ENCODE data around the gene SGMS1.

Gene SGMS1

DNA sequence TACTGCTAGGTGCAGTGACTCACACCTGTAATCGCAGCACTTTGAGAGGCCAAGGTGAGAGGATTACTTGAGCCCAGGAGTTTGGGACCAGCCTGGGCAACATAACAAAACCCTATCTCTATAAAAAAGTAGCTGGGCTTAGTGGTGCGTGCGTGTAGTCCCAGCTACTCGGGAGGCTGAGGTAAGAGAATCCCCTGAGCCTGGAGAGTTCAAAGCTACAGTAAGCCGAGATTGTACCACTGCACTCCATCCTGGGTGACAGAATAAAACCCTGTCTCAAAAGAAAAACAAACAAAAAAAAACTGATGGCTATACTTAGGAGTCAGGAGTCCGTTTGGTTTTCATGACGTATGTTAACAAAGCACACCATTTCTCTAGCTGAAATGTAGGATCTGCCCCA lies 2.9 kb downstream of the SGMS1 start:
- Mint-ChIP-seq H3K9me3 (no peaks in the 10 kb centered on the region), H3K27me3 (ENCODE audit: low read depth) (no peaks in the 10 kb centered on the region)

DNA sequence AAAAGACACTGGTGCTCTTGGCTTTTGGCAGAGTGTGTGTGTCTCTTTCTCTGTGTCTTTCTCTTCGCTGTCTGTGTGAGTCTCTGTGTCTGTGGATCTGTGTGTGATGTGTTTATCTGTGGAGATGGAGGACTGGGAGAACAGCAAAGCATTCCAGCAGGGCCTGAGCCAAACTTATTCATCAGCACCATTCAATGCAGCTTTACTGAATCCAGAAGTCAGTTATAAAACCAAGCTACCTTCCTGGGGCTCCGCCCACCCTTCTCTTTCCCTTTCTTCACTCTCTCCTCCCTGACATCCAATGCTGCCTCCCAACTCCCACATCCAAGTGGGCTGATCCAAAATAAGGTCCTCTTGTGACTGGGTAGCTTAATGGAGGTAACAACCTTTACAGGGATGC lies 3.9 kb downstream of the SGMS1 start:
- Mint-ChIP-seq H3K27me3 (ENCODE audit: low read depth) (no peaks in the 10 kb centered on the region), H3K27ac (peak overlapping the region in 1 of 3 experiments; percentile 12), H3K4me1 (peaks cover 27% of the 10 kb centered on the region), H3K9me3 (no peaks in the 10 kb centered on the region), H3K36me3 (ENCODE audit: low read depth) (no peaks in the 10 kb centered on the region), H3K4me3 (peak overlapping the region in 2 of 3 experiments; percentile 32 to 76)
- TF ChIP-seq, protein P1, sequence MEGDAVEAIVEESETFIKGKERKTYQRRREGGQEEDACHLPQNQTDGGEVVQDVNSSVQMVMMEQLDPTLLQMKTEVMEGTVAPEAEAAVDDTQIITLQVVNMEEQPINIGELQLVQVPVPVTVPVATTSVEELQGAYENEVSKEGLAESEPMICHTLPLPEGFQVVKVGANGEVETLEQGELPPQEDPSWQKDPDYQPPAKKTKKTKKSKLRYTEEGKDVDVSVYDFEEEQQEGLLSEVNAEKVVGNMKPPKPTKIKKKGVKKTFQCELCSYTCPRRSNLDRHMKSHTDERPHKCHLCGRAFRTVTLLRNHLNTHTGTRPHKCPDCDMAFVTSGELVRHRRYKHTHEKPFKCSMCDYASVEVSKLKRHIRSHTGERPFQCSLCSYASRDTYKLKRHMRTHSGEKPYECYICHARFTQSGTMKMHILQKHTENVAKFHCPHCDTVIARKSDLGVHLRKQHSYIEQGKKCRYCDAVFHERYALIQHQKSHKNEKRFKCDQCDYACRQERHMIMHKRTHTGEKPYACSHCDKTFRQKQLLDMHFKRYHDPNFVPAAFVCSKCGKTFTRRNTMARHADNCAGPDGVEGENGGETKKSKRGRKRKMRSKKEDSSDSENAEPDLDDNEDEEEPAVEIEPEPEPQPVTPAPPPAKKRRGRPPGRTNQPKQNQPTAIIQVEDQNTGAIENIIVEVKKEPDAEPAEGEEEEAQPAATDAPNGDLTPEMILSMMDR (IDR thresholded peaks at IDR 0.05; ENCODE audit: unreplicated experiment in 3 of 3) = no peak

More for the DNA sequence above, 2.9 kb downstream of the SGMS1 start:
- Mint-ChIP-seq H3K36me3 (ENCODE audit: low read depth) (no peaks in the 10 kb centered on the region), H3K4me3 (peak overlapping the region; percentile 34 to 46 (median 44)), H3K4me1 (peaks cover 35% of the 10 kb centered on the region), H3K27ac (no peak overlapping the region)
- TF ChIP-seq, protein P1 (IDR thresholded peaks at IDR 0.05; ENCODE audit: unreplicated experiment in 3 of 3) = no peak

DNA sequence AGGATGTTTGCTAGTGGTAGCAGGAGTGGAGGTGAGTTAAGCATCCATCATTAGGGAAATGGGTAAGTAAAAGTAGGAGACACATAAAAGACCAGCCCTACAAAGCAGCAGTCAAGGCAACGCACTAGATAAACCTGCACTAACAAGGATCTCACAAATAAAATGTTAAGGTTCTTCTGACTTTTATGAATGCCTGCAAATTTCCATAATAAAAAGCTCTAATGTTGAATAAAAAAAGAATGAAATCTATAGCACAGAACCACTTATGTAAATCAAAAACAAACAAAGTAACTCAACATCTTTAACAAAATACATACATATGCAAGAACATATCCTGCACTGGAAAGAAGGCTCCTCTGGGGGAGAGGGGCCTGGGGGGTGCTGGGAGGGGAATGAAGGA lies 4.6 kb downstream of the SGMS1 start:
- TF ChIP-seq, protein P1 (IDR thresholded peaks at IDR 0.05; ENCODE audit: unreplicated experiment in 3 of 3) = no peak
- peaks cover 29% of the 10 kb centered on the region for H3K4me1 Mint-ChIP-seq
- H3K36me3 Mint-ChIP-seq (ENCODE audit: low read depth) = no peaks in the 10 kb centered on the region
- H3K27ac Mint-ChIP-seq = peak overlapping the region in 2 of 3 experiments; percentile 76 to 83
- H3K4me3 Mint-ChIP-seq = peak overlapping the region; percentile 43 to 55 (median 48)
- no peaks in the 10 kb centered on the region for H3K9me3 Mint-ChIP-seq
- H3K27me3 Mint-ChIP-seq (ENCODE audit: low read depth) = no peaks in the 10 kb centered on the region

DNA sequence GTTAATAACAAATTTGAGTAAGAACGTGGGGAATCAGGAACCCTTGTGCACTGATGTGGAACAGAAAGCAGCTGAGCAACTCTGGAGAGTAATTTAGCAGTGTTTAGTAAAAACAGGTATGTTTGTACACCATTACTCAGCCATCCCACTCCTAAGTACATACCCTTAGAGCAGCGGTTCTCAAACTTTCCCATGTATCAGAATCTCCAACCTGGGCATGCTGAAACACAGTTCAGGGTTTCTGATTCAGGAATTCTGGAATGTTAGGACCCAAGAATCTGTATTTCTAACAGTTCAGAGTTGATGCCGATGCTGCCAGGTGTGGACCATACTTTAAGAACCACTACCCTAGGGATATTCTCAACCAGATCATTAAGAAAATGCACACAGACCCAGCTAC lies 5.1 kb downstream of the SGMS1 start:
- no peaks in the 10 kb centered on the region for H3K36me3 Mint-ChIP-seq (ENCODE audit: low read depth)
- peak overlapping the region in 2 of 3 experiments; percentile 48 to 55 for H3K4me3 Mint-ChIP-seq
- H3K27ac Mint-ChIP-seq = peak overlapping the region in 2 of 3 experiments; percentile 76 to 83

DNA sequence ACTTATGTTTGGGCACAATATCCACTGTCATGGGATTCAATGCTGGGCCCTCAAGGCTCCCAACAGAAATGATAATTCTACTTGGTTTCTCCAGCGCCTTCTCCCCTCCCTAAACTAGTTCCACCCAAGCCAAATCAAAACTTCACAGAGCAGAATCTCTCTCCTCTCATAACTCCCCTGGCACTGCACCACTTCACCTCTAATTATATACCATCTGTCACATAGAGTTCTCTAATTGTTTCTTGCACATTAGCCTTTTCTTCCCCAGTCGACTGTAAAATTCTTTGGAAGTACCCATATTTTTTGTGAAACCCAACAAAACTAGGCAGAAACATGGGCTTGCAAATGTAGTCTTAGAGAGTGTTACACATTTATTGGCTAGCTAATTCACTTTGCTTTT lies 8.1 kb downstream of the SGMS1 start:
- Mint-ChIP-seq H3K36me3 (ENCODE audit: low read depth) (no peaks in the 10 kb centered on the region), H3K9me3 (no peaks in the 10 kb centered on the region), H3K4me1 (peaks cover 41% of the 10 kb centered on the region), H3K4me3 (no peak overlapping the region), H3K27me3 (ENCODE audit: low read depth) (peaks cover 5% of the 10 kb centered on the region), H3K27ac (peak overlapping the region in 1 of 3 experiments; percentile 23)
- TF ChIP-seq, protein P1 (IDR thresholded peaks at IDR 0.05; ENCODE audit: unreplicated experiment in 3 of 3) = no peak

More for the DNA sequence above, 5.1 kb downstream of the SGMS1 start:
- Mint-ChIP-seq H3K27me3 (ENCODE audit: low read depth) (no peaks in the 10 kb centered on the region), H3K9me3 (no peaks in the 10 kb centered on the region), H3K4me1 (peaks cover 35% of the 10 kb centered on the region)
- TF ChIP-seq, protein P1 (IDR thresholded peaks at IDR 0.05; ENCODE audit: unreplicated experiment in 3 of 3) = no peak

DNA sequence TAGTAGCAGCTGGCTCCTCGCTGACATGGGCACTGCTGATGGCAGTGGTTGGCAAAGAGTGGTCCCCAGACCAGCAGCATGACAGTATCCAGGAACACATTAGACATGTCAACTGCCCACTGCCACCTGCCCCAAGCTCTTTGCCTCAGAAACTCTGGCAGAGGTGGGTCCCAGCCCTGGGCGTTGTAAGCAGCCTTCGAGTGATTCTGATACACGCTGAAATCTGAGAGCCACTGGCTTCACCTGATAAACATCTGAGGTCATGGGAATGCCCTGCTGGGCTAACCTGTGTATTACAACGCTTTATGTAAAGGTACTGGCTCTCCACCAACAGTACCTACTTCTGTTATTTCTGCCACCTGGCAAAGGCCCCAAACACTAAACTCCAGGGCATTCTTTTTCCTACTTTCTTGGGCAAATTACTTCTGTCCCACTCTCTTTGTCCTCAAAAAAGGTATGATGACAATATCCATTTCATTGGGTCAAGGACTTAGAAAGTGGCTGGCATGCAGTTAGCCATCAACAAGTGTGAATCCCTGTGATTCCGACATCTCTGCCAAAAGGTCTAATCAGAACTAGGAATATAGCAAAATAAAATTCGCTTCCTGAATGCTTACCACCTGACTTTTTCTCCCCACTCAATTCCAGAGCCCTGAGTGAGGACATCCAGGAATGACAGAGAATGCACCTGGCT lies 9.2 kb downstream of the SGMS1 start:
- peaks cover 43% of the 10 kb centered on the region for H3K4me1 Mint-ChIP-seq
- H3K36me3 Mint-ChIP-seq (ENCODE audit: low read depth) = no peaks in the 10 kb centered on the region
- H3K9me3 Mint-ChIP-seq = no peaks in the 10 kb centered on the region
- TF ChIP-seq, protein P1 (IDR thresholded peaks at IDR 0.05; ENCODE audit: unreplicated experiment in 3 of 3) = peak in 2 of 3 experiments; percentile 16 to 34
- H3K27ac Mint-ChIP-seq = peak overlapping the region; percentile 54 to 92 (median 79)
- no peak overlapping the region for H3K4me3 Mint-ChIP-seq
- peaks cover 5% of the 10 kb centered on the region for H3K27me3 Mint-ChIP-seq (ENCODE audit: low read depth)
